Smooth muscle cell (in vitro differentiated cells): Measurements from ENCODE around the gene DNAAF1. TPM values are rescaled to one million over a fixed set of nuclear protein-coding genes. Genes with fewer than 3 reads are reported as not detected.

Experiments
- DNase-seq: peaks from one replicate; lab custom pipeline; 2025; ENCODE audit not compliant: unreplicated experiment; lab: John Stamatoyannopoulos, UW
- H2AFZ ChIP-seq: fragments of 200-600 bp; sonication (generic); 2 replicates; pipeline ENCODE4 v1.6.0; 2016; ENCODE audit warnings: antibody characterized with exemption, low read depth, mild to moderate bottlenecking
- H3F3A ChIP-seq: fragments of 200-600 bp; sonication (generic); 2 replicates; pipeline ENCODE4 v1.6.0; 2017; ENCODE audit warnings: antibody characterized with exemption, low read depth
- H3K27ac ChIP-seq: fragments of 200-600 bp; sonication (generic); 2 replicates; pipeline ENCODE4 v1.5.1; 2016; ENCODE audit warnings: low read depth, mild to moderate bottlenecking
- H3K27me3 ChIP-seq: fragments of 200-600 bp; sonication (generic); 2 replicates; pipeline ENCODE4 v1.6.1; 2016; ENCODE audit warnings: low read depth, mild to moderate bottlenecking
- H3K36me3 ChIP-seq: fragments of 200-600 bp; sonication (generic); 2 replicates; pipeline ENCODE4 v1.5.1; 2016; ENCODE audit warnings: low read depth
- H3K4me1 ChIP-seq: fragments of 200-600 bp; sonication (generic); 2 replicates; pipeline ENCODE4 v1.5.1; 2016; ENCODE audit warnings: low read depth
- H3K4me2 ChIP-seq: fragments of 200-600 bp; sonication (generic); 2 replicates; pipeline ENCODE4 v1.6.0; 2016; ENCODE audit warnings: mild to moderate bottlenecking
- H3K4me3 ChIP-seq: fragments of 200-600 bp; sonication (generic); 2 replicates; pipeline ENCODE4 v1.5.1; 2016; ENCODE audit warnings: mild to moderate bottlenecking
- H3K79me2 ChIP-seq: fragments of 200-600 bp; sonication (generic); 2 replicates; pipeline ENCODE4 v1.6.0; 2016; ENCODE audit warnings: low read depth, mild to moderate bottlenecking
- H3K9ac ChIP-seq: fragments of 200-600 bp; sonication (generic); 2 replicates; pipeline ENCODE4 v1.6.0; 2016; ENCODE audit warnings: low read depth
- H3K9me3 ChIP-seq: fragments of 200-600 bp; sonication (generic); replicated peaks from 2 replicates; pipeline ENCODE4 v1.5.1; 2016; ENCODE audit warnings: low read depth
- H4K20me1 ChIP-seq: fragments of 200-600 bp; sonication (generic); 2 replicates; pipeline ENCODE4 v1.6.0; 2016; ENCODE audit warnings: low read depth
- CTCF ChIP-seq: fragments of 200-600 bp; sonication (generic); IDR thresholded peaks from 2 replicates; pipeline ENCODE4 v1.5.1; 2017; ENCODE audit warnings: borderline replicate concordance, mild to moderate bottlenecking, antibody characterized with exemption; ENCODE audit not compliant: insufficient read depth, poor library complexity, severe bottlenecking
- WGBS: methylation state at CpG from one replicate; pipeline ENCODE4 v1.1.7; 2016; ENCODE audit warnings: low lambda C conversion rate; 5-methylcytosine and 5-hydroxymethylcytosine counted together
- polyA plus RNA-seq: library from polyadenylated mRNA; unstranded; fragments of >200 nt; fragmentation: Nextera tagmentation; extraction: Ambion mirVana; gene quantifications from 2 replicates; pipeline ENCODE4 v1.2.1, GENCODE V29; 2016
- total RNA-seq: library from RNA; depleted of rRNA; stranded (reverse); fragments of >200 nt; gene quantifications from 2 replicates; pipeline ENCODE4 v1.2.3, GENCODE V29; 2014

DNAAF1 gene
- total and polyA plus RNA-seq, 2 experiments from 2014 or later: 0.09 TPM; not detected in 1

DNA sequence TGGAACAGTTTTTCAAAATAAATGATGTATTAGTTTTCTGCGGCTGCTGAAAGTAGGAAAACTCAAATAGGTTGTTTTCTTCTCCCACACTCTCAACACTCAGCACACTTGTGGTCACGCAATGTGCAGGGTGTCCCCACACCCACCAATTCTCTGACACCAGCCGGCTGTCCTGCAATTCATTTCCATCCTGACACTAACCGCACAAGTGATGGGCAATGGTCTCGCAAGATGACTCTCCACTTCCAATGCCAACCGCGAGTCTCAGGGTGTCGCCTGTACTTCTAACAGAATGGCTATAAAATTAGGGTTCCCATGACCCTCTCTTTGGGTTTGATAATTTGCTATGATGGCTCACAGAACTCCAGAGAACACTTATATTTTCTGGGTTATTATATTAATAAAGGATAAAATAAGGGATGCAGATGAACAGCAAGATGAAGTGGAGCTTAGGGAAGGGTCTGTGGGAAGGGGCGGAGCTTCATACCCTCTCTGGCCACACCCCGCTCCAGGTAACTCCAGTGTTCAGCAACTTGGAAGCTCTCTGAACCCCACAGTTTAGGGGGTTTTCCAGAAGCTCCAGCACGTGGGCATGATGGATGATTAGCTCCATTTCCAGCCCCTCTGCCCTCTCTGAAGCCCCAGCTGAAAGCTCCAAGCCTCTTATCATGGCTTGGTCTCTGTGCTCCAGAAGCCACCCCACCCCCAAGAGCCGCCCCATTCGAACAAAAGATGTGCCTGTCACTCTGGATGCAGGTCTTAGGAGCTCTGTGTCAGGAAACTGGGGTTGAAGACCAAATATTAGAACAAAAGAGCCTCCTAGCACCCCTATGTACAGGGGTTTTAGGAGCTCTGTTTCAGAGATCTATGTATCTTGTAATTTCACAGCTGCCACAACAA, 21.9 kb downstream of the DNAAF1 start:
- Histone ChIP-seq H3K27ac (no peak overlapping the region), H3K9me3 (no peaks in the 10 kb centered on the region), H3K79me2 (no peaks in the 10 kb centered on the region), H3K9ac (no peak overlapping the region), H3K4me1 (no peaks in the 10 kb centered on the region), H3K27me3 (no peaks in the 10 kb centered on the region), H2AFZ (no peak overlapping the region), H3F3A (no peaks in the 10 kb centered on the region), H3K4me2 (no peak overlapping the region), H3K4me3 (no peak overlapping the region), H4K20me1 (no peaks in the 10 kb centered on the region), H3K36me3 (no peaks in the 10 kb centered on the region)
- TF ChIP-seq CTCF: no peak
- no peak for DNase-seq
- 81% methylated on average over 13 of the region's 13 CpGs for WGBS

- no peak for TF ChIP-seq CTCF
- Histone ChIP-seq H3K36me3 (no peaks in the 10 kb centered on the region), H3F3A (no peaks in the 10 kb centered on the region), H3K4me1 (no peaks in the 10 kb centered on the region), H3K9ac (no peak overlapping the region), H3K9me3 (no peaks in the 10 kb centered on the region), H3K4me2 (no peak overlapping the region), H3K79me2 (no peaks in the 10 kb centered on the region), H2AFZ (no peak overlapping the region), H3K27me3 (no peaks in the 10 kb centered on the region), H4K20me1 (no peaks in the 10 kb centered on the region), H3K4me3 (no peak overlapping the region), H3K27ac (no peak overlapping the region)
- DNase-seq: no peak
- WGBS: 82% methylated on average over 11 of the region's 11 CpGs
These were observed 24.7 kb downstream of the DNAAF1 start for GRCh38 chr16:84169765-84170310.

GRCh38 chr16:84174396-84174795, 29.3 kb downstream of the DNAAF1 start:
- Histone ChIP-seq H3K4me3 (no peak overlapping the region), H3K4me1 (peaks cover 3% of the 10 kb centered on the region), H3K9me3 (no peaks in the 10 kb centered on the region), H4K20me1 (peaks cover 5% of the 10 kb centered on the region), H3K27me3 (no peaks in the 10 kb centered on the region), H3K27ac (no peak overlapping the region), H3K36me3 (no peaks in the 10 kb centered on the region), H3K9ac (no peak overlapping the region), H3F3A (peaks cover 9% of the 10 kb centered on the region), H3K79me2 (no peaks in the 10 kb centered on the region), H2AFZ (no peak overlapping the region), H3K4me2 (no peak overlapping the region)
- no peak for DNase-seq
- 90% methylated on average over 11 of the region's 11 CpGs for WGBS
- no peak for TF ChIP-seq CTCF
